HG02973 (cell line): ENCODE measurements around the gene FAH.

Source experiments
- ATAC-seq: cut with Tn5 transposase; IDR thresholded peaks from one replicate; pipeline ENCODE4 v1.9.1; 2021; ENCODE audit warnings: moderate library complexity; ENCODE audit not compliant: unreplicated experiment

The FAH gene

DNA sequence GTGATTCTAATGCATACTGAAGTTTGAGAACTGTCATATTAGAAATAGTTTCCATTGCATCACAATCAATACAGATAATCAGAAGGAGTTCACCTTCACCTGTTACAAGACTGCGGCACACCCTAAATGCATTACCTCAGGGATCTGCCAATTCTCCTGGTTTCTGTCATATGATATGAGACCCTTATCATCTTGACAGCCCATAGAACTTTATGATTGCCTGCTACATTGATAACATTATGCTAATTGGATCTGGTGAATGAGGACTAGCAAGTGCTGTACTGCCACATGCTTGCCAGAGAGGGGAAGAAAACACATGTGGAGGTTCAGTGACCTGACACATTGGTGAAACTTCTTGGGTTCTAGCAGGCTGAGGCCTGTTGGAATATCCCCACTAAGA, 41.4 kb downstream of the FAH start:
- no peak for ATAC-seq

DNA sequence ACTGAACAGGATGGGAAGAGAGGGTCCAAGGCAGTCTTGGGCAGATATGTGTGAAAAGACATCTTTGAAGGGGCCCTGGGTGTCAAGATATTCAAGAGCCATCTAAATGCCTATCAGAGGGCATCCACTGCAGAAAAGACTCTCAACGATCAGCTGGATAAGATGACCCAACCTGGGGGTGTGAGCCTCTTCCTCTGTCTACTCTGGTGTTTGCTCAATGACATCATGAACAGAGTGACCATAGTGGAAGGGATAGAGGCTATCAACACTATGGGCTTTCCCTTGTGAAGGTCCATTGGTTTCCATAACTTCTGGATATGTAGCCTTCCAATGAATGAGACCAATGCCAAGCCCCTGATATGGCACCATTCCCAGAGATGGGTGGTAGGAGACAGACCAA, 42.1 kb downstream of the FAH start:
- no peak for ATAC-seq

- ATAC-seq, result no peak
These were observed 46.6 kb downstream of the FAH start for GRCh38 chr15:80199366-80199765.

- no peak for ATAC-seq
These were observed 47.1 kb downstream of the FAH start for GRCh38 chr15:80199869-80200268.

DNA sequence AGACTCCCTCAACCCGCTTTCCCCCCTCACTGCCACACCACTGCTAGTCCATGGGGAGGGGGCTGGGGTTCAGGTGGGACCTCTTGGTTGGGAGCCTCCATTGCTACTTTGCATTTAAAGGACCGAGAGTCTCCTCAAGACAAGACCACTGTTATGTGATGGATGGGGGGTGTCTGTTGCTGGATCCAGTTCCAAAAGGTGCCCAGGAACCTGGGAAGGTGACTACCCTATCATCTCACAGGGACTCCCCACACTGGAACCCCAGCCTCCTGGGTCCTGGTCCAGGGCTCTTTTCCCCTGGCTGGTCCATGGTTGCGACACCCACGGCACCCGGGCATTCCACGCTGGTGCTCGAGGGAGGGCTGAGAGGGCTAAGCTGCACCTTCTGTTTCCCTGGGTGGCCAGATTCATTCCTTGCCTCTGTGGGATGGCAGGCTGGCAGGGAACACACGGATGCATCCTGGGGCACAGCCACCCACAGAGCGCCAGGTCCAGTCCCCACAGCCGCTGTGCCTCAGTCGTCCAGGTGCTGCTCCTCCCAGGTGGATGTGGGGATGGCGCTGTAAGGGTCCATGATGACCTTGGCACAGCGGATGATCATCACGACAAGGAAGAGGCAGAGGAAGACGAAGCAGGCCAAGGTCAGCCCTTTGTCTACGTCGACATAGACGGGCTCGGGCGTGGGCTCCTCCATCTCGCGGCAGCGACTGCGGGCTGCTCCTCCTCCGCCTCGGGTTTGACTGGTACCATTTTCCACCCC, 48.6 kb downstream of the FAH start:
- ATAC-seq, result no peak

DNA sequence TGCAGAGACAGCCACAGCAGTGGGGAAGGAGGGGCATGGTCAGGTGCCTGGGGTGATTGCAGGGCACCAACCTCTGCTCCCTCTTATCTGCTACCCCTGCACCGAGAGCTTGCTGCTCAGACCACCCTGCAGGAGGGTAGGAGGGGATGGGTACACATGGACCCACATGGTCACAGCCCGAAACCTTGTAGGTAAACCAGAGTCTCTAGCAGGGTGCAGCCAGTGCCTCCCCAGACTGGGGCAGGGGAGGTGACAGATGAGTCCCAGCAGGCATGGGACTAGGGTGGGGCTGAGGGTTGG, 49.2 kb downstream of the FAH start:
- no peak for ATAC-seq

DNA sequence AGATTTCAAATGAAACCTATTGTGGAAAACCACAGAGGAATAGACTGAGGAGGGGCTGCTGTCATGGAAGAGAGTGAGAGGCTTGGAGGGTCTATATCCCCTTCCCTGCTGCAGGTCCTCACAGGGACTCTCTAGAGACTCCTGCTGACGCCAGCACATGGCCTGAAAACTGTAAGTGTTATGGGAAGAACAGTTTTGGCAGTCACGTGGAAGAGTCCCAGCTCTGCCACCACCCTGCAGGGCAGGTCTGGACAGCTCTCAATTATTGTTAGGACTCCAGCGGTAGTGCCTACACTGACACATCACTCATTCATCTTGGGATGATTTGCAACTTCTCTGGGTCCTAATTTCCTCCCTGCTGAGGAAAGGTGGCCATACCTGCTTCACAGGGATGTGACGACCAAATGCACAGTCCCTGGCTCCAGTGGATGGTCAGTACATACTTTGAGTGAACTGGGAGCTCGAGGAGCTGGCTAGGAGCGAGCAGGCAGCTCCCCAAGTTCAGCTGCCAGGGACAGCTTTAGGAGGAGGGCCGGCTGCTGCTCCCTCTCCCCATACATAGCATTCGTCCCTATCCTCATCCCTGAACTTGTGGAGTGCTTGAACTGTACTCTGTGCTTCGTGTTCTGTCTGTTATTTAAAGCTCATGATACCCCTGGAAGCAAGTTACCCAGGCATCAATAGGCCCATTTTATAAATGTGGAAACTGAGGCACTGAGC, 50.0 kb downstream of the FAH start:
- ATAC-seq, result no peak

DNA sequence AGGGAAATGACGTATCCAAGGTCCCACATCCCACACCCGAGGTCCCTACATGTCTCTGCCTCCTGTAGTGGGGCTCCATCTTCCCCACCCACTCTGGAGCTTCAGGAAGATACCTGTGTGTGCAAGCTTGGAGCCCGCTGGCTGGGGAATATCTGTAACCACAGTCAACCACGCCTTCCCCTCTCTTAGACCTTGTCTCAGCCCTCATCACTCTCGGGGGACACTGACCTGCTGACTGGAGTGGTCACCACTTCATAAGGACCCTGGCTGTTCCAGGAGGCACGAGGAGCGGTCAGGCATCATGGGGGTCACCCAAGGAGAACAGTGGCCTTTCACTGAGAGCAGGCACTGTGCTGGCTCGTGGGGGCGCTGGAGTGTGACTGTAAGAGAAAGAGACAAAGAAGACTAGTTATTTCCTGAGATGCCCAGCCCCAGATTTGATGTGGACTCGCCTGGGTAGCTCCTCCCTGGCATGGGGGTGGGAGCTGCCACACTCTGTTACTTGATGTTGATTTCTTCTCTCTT, 50.6 kb downstream of the FAH start:
- no peak for ATAC-seq

DNA sequence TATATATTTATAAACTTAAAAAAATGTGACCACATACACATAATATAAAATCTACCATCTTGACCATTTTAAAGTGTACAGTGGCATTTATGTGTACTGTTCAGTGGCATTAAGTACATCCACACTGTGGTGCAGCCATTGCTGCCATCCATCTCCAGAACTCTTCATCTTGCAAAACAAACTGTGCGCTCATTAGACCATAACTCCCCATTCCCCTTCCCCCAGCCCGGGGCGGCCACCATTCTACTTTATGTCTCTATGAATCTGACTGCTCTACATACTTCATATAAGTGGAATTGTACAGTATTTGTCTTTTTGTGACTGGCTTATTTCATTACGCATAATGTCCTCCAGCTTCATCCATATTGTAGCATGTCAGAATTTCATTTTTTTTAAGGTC, 51.4 kb downstream of the FAH start:
- no peak for ATAC-seq

DNA sequence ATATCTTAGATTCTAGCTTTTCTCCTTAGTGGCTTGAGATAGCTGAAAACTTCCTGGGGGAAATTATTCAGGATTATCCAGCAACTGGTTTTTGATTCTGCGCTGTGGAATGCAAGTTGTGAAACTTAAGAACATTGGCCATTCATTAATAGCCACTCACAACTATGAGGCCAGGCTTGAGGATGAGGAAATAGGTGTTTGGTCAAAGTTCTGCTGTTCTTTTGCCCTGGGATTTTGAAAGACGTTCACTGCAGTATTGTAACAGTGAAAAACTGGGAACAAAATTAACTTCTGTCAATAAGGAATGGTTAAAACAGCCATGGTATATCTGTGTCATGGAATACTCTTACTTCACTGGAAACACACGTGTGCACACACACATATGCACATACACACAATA, 55.1 kb downstream of the FAH start:
- ATAC-seq, result no peak

DNA sequence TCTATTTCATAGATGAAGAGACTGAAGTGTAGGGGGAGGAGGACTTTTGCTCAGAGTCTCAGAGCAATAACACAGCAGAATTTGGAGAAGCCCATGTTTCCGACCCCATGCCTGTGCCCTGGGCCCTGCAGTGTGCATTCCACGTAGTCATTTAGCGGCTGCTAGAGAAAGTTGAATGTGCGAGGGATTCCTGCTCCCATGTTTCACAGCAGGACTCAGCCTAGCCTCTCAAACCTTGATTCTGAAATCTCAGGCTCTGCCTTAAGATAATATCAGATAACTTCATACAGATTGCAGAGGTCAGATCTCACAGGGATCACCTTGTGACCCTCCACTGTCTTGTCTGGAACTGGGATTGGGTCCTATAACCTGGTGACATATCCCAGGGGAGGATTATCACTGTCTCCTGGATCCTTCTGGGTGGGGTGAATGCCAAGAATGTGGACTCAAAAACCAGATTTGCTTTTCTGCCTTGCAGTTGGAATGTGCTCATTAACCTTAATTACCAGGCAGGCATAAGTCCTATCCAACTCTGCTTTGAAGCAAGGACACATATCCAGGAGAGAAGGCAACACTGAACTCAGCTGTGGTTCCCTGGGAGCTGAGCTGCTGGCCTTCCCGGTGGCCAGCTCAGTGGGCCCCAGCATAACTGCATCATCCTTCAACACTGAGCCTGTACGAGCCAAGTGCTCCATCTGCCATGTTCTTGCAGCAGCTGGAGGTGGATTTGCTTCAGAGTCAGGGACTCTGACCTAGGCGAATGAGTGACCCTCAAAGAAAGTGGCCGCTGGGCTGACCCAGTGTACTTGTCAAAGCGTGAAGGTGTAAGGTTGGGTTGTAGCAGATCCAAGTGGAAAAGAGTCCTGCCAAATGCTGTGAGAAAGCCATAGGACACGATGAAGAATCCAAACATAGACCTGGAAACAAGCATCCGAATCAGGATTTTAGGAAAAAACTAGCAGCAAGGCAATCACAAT, 56.2 kb downstream of the FAH start:
- ATAC-seq, result no peak

- ATAC-seq, result no peak
These were observed 58.1 kb downstream of the FAH start for GRCh38 chr15:80210611-80211573.

DNA sequence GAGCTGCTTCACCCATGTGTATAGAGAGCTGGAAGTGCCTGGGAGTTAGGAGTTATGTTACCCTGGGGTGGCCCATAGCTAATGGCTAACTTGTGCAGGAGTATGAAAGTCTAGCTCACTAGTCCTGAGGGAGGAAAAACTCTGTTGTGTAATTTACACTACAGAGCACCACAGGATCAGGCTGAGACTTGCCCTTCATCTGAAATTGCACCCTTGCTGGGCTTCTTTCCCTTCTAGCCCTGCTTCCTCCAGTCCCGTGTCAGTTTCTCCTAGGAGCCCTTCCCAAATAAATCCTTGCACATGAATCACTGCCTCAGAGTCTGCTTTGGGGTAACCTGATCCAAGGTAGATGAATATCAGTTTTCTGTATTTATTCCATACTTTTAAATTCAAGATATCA, 59.2 kb downstream of the FAH start:
- no peak for ATAC-seq

DNA sequence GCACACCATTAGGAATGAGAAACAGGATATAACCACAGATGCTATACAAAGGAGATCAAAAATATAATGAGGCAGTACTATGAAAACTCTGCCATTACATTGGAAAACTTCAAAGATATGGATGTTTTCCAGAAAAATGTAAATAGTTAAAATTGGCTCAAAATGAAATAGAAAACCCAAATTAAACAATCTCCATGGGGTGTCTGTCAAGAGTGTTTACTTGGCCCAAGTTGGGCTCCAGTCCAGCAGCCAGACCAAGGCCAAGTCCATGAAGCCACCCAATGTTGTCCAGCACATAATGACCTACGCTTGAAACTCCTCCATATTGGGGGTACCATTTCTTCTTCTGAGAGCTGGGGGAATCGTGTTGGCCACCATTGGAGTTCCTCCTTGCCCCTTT, 62.1 kb downstream of the FAH start:
- no peak for ATAC-seq

GRCh38 chr15:80216141-80216540, 63.3 kb downstream of the FAH start:
- ATAC-seq, result no peak

DNA sequence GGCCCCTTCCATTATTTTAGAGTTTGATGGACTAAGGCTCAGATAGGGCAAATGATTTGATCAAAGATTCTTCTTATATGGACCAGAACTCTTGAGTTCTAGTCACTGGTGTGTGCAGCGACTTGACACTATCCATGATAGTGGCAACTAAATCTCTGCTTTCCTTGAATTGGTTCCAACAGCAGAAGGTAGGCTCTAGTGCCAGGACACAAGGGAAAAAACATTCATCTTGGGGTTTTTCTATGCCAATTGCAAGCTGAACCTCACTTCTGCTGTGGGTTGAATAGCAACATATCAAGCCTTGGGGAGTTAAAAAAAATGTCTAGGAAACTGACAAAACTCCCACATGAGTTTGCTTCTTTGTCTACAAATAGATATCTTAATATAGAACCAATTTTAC, 64.1 kb downstream of the FAH start:
- no peak for ATAC-seq

DNA sequence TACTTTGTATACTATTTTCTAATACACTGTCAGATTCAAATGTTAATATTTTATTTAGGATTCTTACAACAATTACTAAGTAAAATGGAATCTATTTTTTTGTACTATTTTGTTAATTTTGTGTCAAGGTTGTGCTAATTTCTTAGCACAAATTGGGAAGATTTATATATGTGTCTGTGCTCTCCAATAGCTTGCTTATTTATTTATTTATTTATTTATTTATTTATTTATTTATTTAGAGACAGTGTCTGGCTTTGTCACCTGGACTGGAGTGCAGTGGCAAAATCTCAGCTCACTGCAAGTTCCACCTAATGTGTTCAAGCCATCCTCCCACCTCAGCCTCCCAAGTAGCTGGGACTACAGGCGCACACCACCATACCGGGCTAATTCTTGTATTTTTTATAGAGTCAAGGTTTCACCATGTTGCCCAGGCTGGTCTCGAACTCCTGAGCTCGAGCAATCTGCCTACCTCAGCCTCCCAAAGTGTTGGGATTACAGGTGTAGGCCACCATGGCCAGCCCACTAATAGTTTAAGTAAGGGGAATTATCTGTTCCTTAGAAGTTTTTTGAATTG, 64.6 kb downstream of the FAH start:
- no peak for ATAC-seq

DNA sequence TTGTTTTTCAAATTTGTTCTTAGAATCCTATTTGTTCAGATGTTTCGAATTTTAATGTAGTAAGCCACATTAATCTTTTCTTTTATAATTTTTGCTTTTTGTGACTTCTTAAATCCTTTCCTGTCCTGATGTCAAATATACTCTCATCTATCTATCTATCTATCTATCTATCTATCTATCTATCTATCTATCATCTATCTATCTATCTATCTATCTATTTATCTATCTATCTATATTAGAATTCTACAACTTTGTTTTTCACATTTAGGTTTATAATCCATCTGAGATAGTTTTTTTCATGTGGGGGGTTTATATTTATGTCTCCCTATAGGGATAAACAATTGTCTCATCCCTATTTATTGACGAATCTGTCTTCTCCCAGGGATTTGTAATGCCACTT, 67.2 kb downstream of the FAH start:
- no peak for ATAC-seq

- ATAC-seq, result no peak
These were observed 76.3 kb downstream of the FAH start for GRCh38 chr15:80228959-80229610.
